ENCODE results near the gene MRFAP1.
"Not testable (repeated sequence)": the region's sequence is repeated elsewhere in the genome, so short reads cannot be mapped to it uniquely, and the experiment has no call there.

Gene MRFAP1

DNA sequence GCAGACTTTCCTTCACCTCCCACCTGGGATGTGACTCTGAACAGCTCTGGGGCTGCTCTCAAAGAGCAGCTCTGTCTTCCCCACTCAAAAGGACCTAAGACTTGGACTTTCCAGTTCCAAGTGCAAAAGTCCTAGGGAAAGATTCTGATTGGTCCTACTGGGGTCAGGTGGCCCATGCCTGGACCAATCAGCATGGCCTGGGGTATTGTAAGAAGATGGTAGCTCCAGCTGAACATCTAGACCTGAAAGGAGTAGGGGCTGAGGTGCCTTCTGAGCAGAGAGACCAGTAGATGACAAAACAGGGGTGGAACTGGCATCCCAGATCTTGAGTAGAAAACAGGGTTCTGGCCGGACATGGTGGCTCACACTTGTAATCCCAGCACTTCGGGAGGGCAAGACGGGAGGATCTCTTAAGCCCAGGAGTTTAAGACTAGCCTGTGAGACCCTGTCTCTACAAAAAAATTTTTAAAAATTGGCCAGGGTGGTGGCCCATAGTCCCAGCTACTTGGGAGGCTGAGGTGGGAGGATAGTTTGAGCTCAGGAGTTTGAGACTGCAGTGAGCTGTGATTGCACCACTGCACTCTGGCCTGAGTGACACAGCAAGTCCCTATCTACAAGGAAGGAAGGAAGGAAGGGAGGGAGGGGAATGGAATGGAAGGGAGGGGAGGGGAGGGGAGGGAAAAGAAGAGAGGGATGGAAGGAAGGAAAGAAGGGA, 27.4 kb upstream of the MRFAP1 start:
- DNase-seq: no peak

DNA sequence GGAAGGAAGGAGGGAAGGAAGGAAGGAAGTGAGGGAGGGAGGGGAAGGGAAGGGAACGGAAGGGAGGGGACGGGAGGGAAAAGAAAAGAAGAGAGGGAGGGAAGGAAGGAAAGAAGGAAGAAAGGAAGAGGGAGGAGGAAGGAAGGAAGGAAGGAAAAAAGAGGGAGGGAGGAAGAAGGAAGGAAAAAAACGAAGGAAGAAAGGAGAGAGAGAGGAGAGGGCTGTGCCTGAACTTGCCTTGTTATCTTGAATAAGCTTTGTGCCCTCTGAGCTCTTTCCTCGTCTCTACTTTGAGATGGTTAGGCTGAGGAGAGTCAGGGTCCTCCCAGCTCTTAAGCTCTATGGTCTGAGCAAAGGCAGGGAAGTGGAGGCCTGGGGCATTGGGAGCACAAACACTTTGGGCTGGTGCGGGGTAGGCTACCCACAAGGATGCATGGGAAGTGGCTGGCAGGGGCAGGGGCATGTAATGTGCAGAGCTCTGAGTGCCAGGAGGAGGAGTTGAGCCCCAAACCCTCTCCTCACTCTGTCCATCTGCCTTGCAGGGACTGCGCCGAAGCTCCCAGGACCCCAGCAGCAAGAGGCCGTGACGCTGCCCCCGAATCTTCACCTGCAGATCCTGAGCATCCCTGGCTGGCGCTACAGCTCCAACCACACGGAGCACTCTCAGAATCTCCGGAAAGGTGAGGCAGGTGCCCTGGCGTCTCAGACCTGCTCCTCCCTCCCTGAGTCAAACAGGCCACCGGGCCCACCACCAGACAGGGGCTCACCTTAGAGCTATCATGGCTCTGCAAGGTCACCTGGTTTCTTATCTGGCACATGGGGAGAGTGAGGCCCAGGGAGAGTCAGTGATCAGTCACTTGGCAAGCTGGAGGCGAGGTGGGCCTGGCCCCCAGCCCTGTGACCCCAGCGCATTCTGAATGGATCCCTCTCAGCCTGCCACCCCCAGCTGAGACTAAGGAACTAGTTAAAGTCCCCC, 26.5 kb upstream of the MRFAP1 start:
- no peak for DNase-seq

DNA sequence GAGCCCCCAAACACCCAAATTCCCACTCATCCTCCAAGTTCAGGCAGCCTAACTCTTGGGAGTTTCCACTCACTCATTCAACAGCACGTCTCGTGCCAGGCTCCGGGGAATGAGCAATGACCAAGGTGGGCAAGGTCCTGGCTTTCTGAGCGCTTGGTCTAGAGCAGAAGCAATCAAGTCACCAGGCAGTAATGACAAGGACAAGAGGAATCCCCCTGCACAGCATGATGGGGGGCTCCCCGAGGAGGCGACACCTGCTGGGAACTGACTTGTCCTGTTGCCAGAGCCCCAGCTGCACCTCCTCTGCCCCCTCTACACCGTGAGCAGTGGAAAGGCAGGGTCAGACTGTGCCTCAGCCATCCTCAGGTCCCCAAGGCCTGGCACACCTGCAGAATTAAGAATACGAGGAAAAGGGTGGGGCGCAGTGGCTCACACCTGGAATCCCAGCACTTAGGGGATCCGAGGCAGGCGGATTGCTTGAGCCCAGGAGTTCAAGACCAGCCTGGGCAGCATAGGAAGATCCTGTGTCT, 25.7 kb upstream of the MRFAP1 start:
- no peak for DNase-seq

GRCh38 chr4:6616087-6616995, 24.1 kb upstream of the MRFAP1 start:
- no peak for DNase-seq

- DNase-seq: no peak
Measured at GRCh38 chr4:6617246-6617645, 23.2 kb upstream of the MRFAP1 start.

DNA sequence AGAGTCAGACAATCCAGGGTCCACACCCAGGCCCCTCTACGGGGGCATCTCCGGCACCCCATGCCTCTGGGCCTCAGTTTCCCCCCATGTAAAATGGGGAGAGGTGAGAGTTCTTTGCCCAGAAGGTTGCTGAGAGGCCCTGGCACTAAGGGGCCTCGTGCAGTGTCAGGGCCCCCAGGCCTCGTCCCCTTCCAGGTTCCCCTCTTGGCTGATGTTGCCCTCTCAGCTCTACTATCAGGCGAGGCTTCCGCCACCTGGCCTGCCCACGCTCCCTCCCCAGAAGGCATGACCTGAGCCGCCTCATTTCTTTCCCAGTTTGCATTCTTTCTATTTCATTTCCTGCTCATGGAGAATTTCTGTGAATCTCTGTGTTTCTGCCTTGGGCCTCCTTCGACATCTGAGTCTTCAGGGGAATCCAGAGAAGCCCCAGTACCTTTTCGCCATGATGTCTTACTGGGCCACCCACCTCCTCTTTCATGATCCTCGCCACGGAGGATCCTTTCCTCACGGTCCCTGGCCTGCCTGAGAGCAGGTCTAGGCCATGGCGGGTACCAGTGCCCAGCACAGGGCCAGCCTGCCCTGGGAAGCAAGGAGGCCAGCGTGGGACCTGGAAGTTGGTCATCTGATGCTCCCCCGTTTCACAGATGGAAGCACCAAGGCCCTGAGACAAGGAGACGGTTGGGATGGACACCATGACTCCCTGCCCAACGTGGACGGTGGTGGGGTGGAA, 21.9 kb upstream of the MRFAP1 start:
- DNase-seq: no peak

GRCh38 chr4:6619116-6619465, 21.4 kb upstream of the MRFAP1 start:
- DNase-seq: no peak

DNA sequence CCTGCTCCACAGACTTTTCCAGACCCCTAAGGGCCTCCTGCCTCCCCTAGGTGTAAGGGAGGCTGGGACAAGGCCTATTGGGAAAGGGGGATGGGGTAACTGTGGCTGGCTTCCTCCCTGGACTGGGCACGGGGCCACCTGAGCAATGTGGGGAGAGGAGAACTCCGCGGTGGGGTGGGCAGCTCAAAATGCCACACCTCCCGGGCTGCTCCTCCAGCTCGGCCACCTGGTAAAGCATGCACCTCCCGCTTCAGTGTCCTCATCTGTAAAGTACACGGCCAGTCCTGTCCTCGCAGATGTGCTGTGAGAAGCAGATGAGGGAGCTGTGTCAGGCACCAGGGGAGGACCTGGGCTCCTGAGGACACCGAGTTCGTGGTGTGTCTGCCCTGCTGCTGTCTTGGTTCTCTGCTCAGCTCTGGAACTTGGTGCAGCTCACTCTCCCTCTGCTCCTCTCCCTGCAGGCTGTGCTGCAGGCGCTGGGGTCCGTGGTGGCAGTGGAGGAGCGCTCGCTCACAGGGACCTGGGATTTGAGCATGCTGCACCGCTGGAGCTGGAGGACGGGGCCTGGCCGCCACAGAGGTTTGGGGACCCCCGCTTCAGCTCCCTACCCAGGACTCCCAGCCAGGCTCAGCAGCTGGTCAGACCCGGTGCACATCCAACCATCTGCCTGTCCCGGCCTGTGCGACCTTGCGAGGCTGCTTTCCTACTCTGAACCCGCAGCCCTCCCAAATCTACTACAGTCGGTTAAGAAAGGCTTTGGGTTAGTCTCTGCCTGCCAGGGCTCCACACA, 20.8 kb upstream of the MRFAP1 start:
- no peak for DNase-seq

- DNase-seq: no peak
Measured at GRCh38 chr4:6620296-6620695, 20.2 kb upstream of the MRFAP1 start.

DNA sequence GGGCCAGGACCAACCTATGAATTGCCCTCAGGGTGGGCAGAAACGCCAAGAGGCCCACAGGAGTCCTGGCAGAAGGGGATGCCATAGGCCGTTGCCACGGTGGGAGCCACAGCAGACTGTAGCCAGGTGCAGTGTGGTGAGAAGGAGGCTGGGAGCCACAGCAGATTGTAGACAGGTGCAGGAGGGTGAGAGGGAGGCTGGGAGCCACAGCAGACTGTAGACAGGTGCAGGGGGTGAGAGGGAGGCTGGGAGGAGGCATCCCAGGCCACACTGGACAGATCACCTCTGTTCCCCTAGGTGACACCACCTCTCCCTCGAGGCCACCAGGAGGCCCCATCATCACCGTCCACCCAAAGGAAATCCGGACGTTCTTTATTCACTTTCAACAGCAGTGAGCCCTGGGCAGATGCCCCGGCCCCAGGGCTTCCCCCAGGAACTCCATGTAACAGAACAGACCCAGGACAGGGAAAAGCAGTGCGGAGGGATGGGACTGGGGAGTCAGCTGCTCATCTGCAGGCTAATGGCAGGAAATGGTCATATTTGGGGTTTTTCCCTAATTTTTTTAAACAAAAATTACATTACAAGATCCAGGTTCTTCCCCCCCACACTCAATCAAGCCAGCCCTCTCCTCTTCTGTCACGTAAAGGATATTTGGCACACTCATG, 19.5 kb upstream of the MRFAP1 start:
- DNase-seq: no peak

- DNase-seq: no peak
Measured at GRCh38 chr4:6621556-6621927, 18.9 kb upstream of the MRFAP1 start.

DNA sequence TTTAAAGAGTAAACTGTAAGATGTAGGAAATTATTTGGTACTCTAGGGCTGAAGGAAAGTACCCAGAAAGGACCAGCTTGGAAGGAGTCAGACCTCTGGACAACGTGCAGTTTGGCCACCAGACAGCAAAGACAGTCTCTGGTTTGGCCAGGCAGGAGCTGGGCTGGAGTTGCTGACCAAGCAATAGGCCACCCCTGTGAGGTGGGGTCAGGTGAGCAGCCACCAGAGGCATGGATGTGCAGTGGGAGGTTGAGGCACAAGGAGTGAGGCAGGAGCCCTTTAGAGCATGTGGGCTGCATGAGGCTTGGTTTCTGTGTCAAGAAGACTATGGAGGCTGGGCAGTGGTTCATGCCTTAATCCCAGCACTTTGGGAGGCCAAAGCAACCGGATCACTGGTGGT, 17.7 kb upstream of the MRFAP1 start:
- DNase-seq: no peak

DNA sequence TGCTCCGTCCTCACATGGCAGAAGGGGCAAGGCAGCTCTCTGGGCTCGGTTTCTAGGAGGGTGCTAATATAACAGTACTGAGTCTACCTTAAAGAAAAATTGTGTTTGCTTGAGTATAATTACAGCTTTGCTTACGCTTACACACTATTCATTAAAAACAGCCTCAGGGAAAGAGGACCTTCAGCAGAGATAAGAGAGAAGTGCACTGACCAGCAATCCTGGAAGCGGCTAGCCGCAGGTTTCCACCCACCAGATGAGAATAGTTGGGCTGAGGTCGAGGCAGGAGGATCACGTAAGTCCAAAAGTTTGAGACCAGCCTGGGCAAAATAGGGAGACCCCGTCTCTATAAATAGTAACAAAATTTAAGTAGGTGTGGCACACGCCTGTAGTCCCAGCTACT, 15.2 kb upstream of the MRFAP1 start:
- DNase-seq: no peak

GRCh38 chr4:6626066-6626465, 14.4 kb upstream of the MRFAP1 start:
- no peak for DNase-seq

GRCh38 chr4:6627832-6628231, 12.7 kb upstream of the MRFAP1 start:
- DNase-seq: no peak

DNA sequence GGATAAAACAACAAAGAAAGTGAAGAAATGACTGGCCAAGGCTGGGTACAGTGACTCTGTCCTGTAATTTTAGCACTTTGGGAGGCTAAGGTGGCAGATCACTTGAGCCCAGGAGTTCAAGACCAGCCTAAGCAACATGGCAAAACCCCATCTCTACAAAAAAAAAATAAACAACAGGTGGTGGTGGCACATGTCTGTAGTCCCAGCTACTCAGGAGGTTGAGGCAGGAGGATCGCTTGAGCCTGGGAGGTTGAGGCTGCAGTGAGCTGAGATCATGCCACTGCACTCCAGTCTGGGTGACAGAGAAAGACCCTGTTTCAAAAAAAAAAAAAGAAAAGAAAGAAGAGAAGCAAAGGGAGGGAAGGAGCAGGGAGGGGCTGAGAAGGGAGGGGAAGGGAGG, 12.0 kb upstream of the MRFAP1 start:
- DNase-seq: not testable (repeated sequence)

- DNase-seq: no peak
Measured at GRCh38 chr4:6632125-6632524, 8.4 kb upstream of the MRFAP1 start.

DNA sequence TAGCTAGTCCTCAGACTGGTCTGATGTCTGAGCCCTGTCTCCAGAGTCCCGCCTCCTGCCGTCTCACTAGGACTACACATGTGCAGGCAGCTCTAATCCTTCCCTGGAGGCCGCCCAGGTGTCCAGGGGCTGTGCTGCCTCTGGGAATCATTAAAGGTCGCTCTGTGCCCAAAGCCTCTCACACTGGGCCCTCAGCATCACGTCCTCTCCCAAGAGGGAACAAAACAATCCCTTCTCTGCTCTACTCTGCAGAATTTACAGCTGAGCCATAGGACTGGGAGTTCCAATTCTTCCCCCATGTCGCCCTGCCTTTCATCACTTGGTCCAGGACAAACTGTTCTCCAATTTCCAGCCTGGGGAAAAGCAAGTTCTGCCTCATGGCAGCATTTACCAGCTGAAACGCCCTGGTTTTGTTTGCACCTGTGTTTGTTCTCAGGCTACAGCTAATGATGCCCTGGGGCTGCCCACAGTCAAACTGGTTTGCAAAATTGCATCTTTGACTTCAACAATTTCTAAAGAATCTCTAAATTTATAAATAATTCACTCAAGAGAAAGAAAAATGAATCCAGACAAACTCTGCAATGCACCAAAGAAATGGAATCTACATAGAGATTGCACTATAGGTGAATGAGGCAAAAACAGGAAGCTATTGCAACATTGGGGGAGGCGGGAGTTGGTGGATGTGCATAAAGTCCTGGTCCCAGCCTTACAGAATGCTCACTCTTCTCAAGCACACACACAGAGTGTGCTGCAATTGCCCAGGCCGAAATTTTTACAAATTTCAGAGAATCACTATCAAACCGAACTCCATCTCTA, 7.2 kb upstream of the MRFAP1 start:
- DNase-seq: no peak

DNA sequence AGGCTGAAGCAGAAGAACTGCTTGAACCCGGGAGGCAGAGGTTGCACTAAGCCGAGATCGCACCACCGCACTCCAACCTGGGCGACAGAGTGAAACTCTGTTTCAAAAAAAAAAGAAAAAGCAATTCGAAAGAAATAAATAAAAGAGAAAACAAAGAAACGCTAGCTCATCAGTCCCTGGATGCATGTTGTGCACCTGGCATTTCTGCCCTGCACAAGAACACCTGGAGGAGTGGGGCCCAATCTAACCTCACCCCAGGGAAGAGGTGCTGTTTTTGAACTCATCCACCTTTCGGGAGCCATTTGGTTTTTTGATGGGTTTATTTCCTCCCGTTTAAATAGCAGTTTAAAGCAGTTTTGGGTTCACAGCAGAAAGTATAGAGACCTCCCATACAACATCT, 5.7 kb upstream of the MRFAP1 start:
- DNase-seq: no peak

GRCh38 chr4:6639137-6639680, 1.3 kb upstream of the MRFAP1 start:
- no peak for DNase-seq

Measured in stimulated activated CD8-positive, alpha-beta memory T cell treated with anti-CD3 and anti-CD28 coated beads, Interleukin-4, amount 100 ng/mL, for 48 hours (primary cell).